SK-N-SH (cell line): Measurements from ENCODE around the gene C4orf50. TPM values are rescaled to one million over a fixed set of nuclear protein-coding genes. Genes with fewer than 3 reads are reported as not detected.

Source experiments
- CTCF ChIA-PET: fragments of 300-600, 350-600 bp; formaldehyde crosslinking; extraction: SDS; loops from one replicate; lab custom pipeline; 2021; lab: Yijun Ruan, JAX
- POLR2A ChIA-PET: fragments of 350-600 bp; sonication (Branson Sonifier 250); formaldehyde crosslinking; extraction: SDS; loops from one replicate; lab custom pipeline; 2020; ENCODE audit warnings: antibody characterized with exemption, inconsistent platforms; lab: Yijun Ruan, JAX
- DNase-seq: peaks from one replicate; pipeline ENCODE4 v3.0.0; 2012
- H2AFZ ChIP-seq: fragments of 200-600 bp; sonication (generic); 2 replicates; pipeline ENCODE4 v1.8.1; 2016; ENCODE audit warnings: antibody characterized with exemption, mild to moderate bottlenecking, low read depth
- H3F3A ChIP-seq: fragments of 200-600 bp; sonication (generic); replicated peaks from 2 replicates; pipeline ENCODE3; 2016; ENCODE audit warnings: antibody characterized with exemption, mild to moderate bottlenecking; ENCODE audit not compliant: insufficient read depth
- H3K27ac ChIP-seq, 2 experiments: fragments of 200-500 bp in 1 of 2; fragments of 200-600 bp in 1 of 2; sonication (Bioruptor generic) in 1 of 2; sonication (generic), shearing (Covaris generic) in 1 of 2; 2 replicates each; pipeline versions ENCODE4 v1.5.1 to v1.6.1; 2014 to 2016; ENCODE audit warnings: low read depth in 2 of 2, inconsistent platforms in 1 of 2, low read length in 1 of 2, mild to moderate bottlenecking in 1 of 2, mixed read lengths in 1 of 2
- H3K27me3 ChIP-seq: fragments of 200-600 bp; sonication (generic), shearing (Covaris generic); 2 replicates; pipeline ENCODE4 v1.6.1; 2016; ENCODE audit warnings: mixed run types; ENCODE audit not compliant: insufficient read depth
- H3K36me3 ChIP-seq, 2 experiments: fragments of 200-500 bp in 1 of 2; fragments of 200-600 bp in 1 of 2; sonication (Bioruptor generic) in 1 of 2; sonication (generic) in 1 of 2; replicated peaks in 1 of 2; 2 replicates each; pipeline versions ENCODE3 to v1.5.1; 2014 to 2016; ENCODE audit warnings: low read length in 1 of 2, mild to moderate bottlenecking in 1 of 2; ENCODE audit not compliant: insufficient read depth in 2 of 2, control insufficient read depth in 1 of 2
- H3K4me1 ChIP-seq, 2 experiments: fragments of 200-500 bp in 1 of 2; fragments of 200-600 bp in 1 of 2; sonication (Bioruptor generic) in 1 of 2; sonication (generic), shearing (Covaris generic) in 1 of 2; 2 replicates each; pipeline versions ENCODE4 v1.5.1 to v1.6.1; 2014 to 2016; ENCODE audit warnings: low read depth in 1 of 2, low read length in 1 of 2, mixed run types in 1 of 2; ENCODE audit not compliant: insufficient read depth in 2 of 2, control insufficient read depth in 1 of 2
- H3K4me2 ChIP-seq: fragments of 200-600 bp; sonication (generic), shearing (Covaris generic); 2 replicates; pipeline ENCODE4 v1.6.1; 2017; ENCODE audit warnings: mixed run types
- H3K4me3 ChIP-seq, 2 experiments: fragments of 200-500 bp in 1 of 2; fragments of 200-600 bp in 1 of 2; sonication (Bioruptor generic) in 1 of 2; sonication (generic), shearing (Covaris generic) in 1 of 2; 2 replicates each; pipeline versions ENCODE4 v1.5.1 to v1.8.1; 2014 to 2016; ENCODE audit warnings: low read depth in 2 of 2, inconsistent platforms in 1 of 2, low read length in 1 of 2, mild to moderate bottlenecking in 1 of 2, mixed read lengths in 1 of 2, moderate library complexity in 1 of 2
- H3K79me2 ChIP-seq: fragments of 200-600 bp; sonication (generic); 2 replicates; pipeline ENCODE4 v1.8.1; 2017; ENCODE audit warnings: mild to moderate bottlenecking; ENCODE audit not compliant: insufficient read depth
- H3K9ac ChIP-seq: fragments of 200-600 bp; sonication (generic); 2 replicates; pipeline ENCODE4 v1.6.1; 2017; ENCODE audit warnings: mixed run types
- H3K9me2 ChIP-seq: fragments of 200-600 bp; sonication (generic); 2 replicates; pipeline ENCODE4 v1.6.1; 2017; ENCODE audit warnings: mixed run types
- H3K9me3 ChIP-seq: fragments of 200-600 bp; sonication (generic); 2 replicates; pipeline ENCODE4 v1.6.1; 2017; ENCODE audit warnings: mixed run types, mild to moderate bottlenecking, moderate library complexity
- H4K20me1 ChIP-seq: fragments of 200-600 bp; sonication (generic); 2 replicates; pipeline ENCODE4 v1.6.1; 2017; ENCODE audit warnings: mild to moderate bottlenecking, mixed run types; ENCODE audit not compliant: insufficient read depth
- CHD2 ChIP-seq: fragments of 150-350 bp; IDR thresholded peaks from 2 replicates; pipeline ENCODE4 v1.6.1; 2018; ENCODE audit warnings: low read length; ENCODE audit not compliant: partially characterized antibody
- EZH2phosphoT487 ChIP-seq: fragments of 200-600 bp; sonication (generic); IDR thresholded peaks from 2 replicates; pipeline ENCODE4 v1.6.1; 2017; ENCODE audit warnings: low read depth, mixed run types, mild to moderate bottlenecking, antibody characterized with exemption, moderate library complexity, borderline replicate concordance
- FOSL2 ChIP-seq: IDR thresholded peaks from 2 replicates; pipeline ENCODE4 v1.4.0; 2012; ENCODE audit warnings: low read depth, mild to moderate bottlenecking, moderate library complexity, borderline replicate concordance
- FOXJ3 ChIP-seq: sonication (generic); formaldehyde crosslinking; IDR thresholded peaks from 2 replicates; pipeline ENCODE4 v1.5.1; 2020; ENCODE audit warnings: mild to moderate bottlenecking, missing genetic modification reagents
- FOXM1 ChIP-seq: IDR thresholded peaks from 2 replicates; pipeline ENCODE4 v1.4.0; 2012; ENCODE audit warnings: low read depth, mild to moderate bottlenecking
- GATA2 ChIP-seq: sonication (generic); formaldehyde crosslinking; IDR thresholded peaks from 2 replicates; pipeline ENCODE4 v1.5.0; 2020; ENCODE audit warnings: mild to moderate bottlenecking, missing genetic modification reagents
- IRF3 ChIP-seq: fragments of 150-350 bp; IDR thresholded peaks from 2 replicates; pipeline ENCODE4 v1.6.1; 2016; ENCODE audit warnings: mild to moderate bottlenecking, low read depth, low read length
- JUND ChIP-seq: IDR thresholded peaks from 2 replicates; pipeline ENCODE4 v1.4.0; 2012
- MXI1 ChIP-seq: IDR thresholded peaks from 2 replicates; pipeline ENCODE4 v1.6.1; 2012; ENCODE audit warnings: mild to moderate bottlenecking, low read depth, low read length, improper control_type of control experiment
- NFIC ChIP-seq: IDR thresholded peaks from 2 replicates; pipeline ENCODE4 v1.4.0; 2012; ENCODE audit warnings: borderline replicate concordance
- NRF1 ChIP-seq: IDR thresholded peaks from 2 replicates; pipeline ENCODE4 v1.6.1; 2012; ENCODE audit warnings: low read depth, mild to moderate bottlenecking, low read length
- POLR2AphosphoS5 ChIP-seq: IDR thresholded peaks from 2 replicates; pipeline ENCODE4 v1.6.1; 2012; ENCODE audit warnings: low read depth, low read length
- RCOR1 ChIP-seq: fragments of 150-350 bp; IDR thresholded peaks from 2 replicates; pipeline ENCODE4 v1.6.1; 2017; ENCODE audit warnings: antibody characterized with exemption, low read length
- SIN3A ChIP-seq: IDR thresholded peaks from 2 replicates; pipeline ENCODE4 v1.6.1; 2012; ENCODE audit warnings: low read depth, mild to moderate bottlenecking, low read length, moderate library complexity, borderline replicate concordance
- SMC3 ChIP-seq: IDR thresholded peaks from 2 replicates; pipeline ENCODE4 v1.6.1; 2012; ENCODE audit warnings: low read depth, low read length, improper control_type of control experiment
- TAF1 ChIP-seq: IDR thresholded peaks from 2 replicates; pipeline ENCODE4 v1.6.1; 2012; ENCODE audit warnings: low read depth, mild to moderate bottlenecking, low read length, moderate library complexity, borderline replicate concordance
- USF1 ChIP-seq: IDR thresholded peaks from 2 replicates; pipeline ENCODE4 v1.4.0; 2012; ENCODE audit warnings: low read depth, borderline replicate concordance
- USF2 ChIP-seq: fragments of 150-350 bp; IDR thresholded peaks from 2 replicates; pipeline ENCODE4 v1.6.1; 2017; ENCODE audit warnings: antibody characterized with exemption, low read length, low read depth, borderline replicate concordance
- YY1 ChIP-seq: IDR thresholded peaks from 2 replicates; pipeline ENCODE4 v1.4.0; 2012; ENCODE audit warnings: low read depth, mild to moderate bottlenecking
- WGBS: methylation state at CpG from one replicate; pipeline ENCODE4 v1.1.6; 2017; ENCODE audit warnings: low lambda C conversion rate; 5-methylcytosine and 5-hydroxymethylcytosine counted together
- polyA plus RNA-seq, 3 experiments: library from polyadenylated mRNA; depleted of rRNA; stranded (reverse); fragments of >200 nt; gene quantifications; 2 replicates each; pipeline ENCODE4 v1.2.3, GENCODE V29; 2012

C4orf50 gene
- polyA plus RNA-seq, 1 of the 3 experiments (the other 2 are of a cell fraction) = under 0.01 TPM

GRCh38 chr4:5955201-5955821 is 62.9 kb downstream of the C4orf50 start:
- Histone ChIP-seq H3K4me3 (no peak overlapping the region), H2AFZ (no peak overlapping the region), H3K9ac (no peak overlapping the region), H3K27me3 (no peaks in the 10 kb centered on the region), H3K79me2 (no peaks in the 10 kb centered on the region), H4K20me1 (no peaks in the 10 kb centered on the region), H3K9me3 (no peaks in the 10 kb centered on the region), H3K9me2 (no peaks in the 10 kb centered on the region), H3K36me3 (no peaks in the 10 kb centered on the region), H3K4me1 (peaks cover 0 to 37% of the 10 kb centered on the region in 2 experiments; a peak in 1 of 4 replicates)
- peak; percentile 57 for DNase-seq
- ChIA-PET POLR2A (interaction anchor here (0.6 to 1.2 kb wide), 2 partner anchors 37 to 1111 kb away, joined by 4 read pairs; no protein-coding TSS in a partner anchor), CTCF (interaction anchor here (0.7 to 1.3 kb wide), 5 partner anchors 11 to 68 kb away, joined by 3 to 4 read pairs (median 3); no protein-coding TSS in a partner anchor)
- 59% methylated on average over 14 of the region's 18 CpGs for WGBS
- TF ChIP-seq GATA2 (CRISPR knock-in tag) (no peak), NFIC (no peak), JUND (no peak), FOXJ3 (CRISPR knock-in tag) (no peak), FOXM1 (no peak), YY1 (no peak), FOSL2 (no peak), TAF1 (no peak), POLR2AphosphoS5 (no peak), CHD2 (no peak), USF1 (no peak)
- TF ChIP-seq, all 33 proteins: peak for 0
- Histone ChIP-seq H3F3A (no peaks in the 10 kb centered on the region), H3K27ac (peak overlapping the region in 1 of 2 experiments; percentile 29; a peak in 2 of 4 replicates), H3K4me2 (no peak overlapping the region)

GRCh38 chr4:5954056-5954760 is 64.0 kb downstream of the C4orf50 start:
- ChIA-PET POLR2A (no interaction called here), CTCF (interaction anchor here (0.7 to 1.0 kb wide), 4 partner anchors 10 to 26 kb away, joined by 3 to 4 read pairs (median 3); no protein-coding TSS in a partner anchor)
- 63% methylated on average over 6 of the region's 11 CpGs for WGBS

More at GRCh38 chr4:5954056-5954760, 64.0 kb downstream of the C4orf50 start:
- no peaks in the 10 kb centered on the region for H3K36me3 ChIP-seq
- no peaks in the 10 kb centered on the region for H4K20me1 ChIP-seq
- no peak overlapping the region for H2AFZ ChIP-seq
- H3K27me3 ChIP-seq = no peaks in the 10 kb centered on the region
- peaks cover 0 to 37% of the 10 kb centered on the region in 2 experiments; a peak in 1 of 4 replicates for H3K4me1 ChIP-seq
- H3K4me3 ChIP-seq = no peak overlapping the region
- peak; percentile 47 for DNase-seq
- no peaks in the 10 kb centered on the region for H3K79me2 ChIP-seq
- H3K9ac ChIP-seq = no peak overlapping the region
- no peaks in the 10 kb centered on the region for H3K9me3 ChIP-seq
- H3F3A ChIP-seq = no peaks in the 10 kb centered on the region
- no peak for TF ChIP-seq SIN3A
- no peak for TF ChIP-seq NRF1
- TF ChIP-seq TAF1 = no peak
- no peak for TF ChIP-seq IRF3
- TF ChIP-seq RCOR1 = no peak
- TF ChIP-seq FOXJ3 (CRISPR knock-in tag) = no peak
- no peak for TF ChIP-seq SMC3
- no peak for TF ChIP-seq USF2
- no peak for TF ChIP-seq EZH2phosphoT487
- TF ChIP-seq USF1 = no peak
- no peak for TF ChIP-seq CHD2
- TF ChIP-seq YY1 = no peak
- TF ChIP-seq MXI1 = no peak
- no peak for TF ChIP-seq FOSL2
- H3K4me2 ChIP-seq = no peak overlapping the region
- H3K27ac ChIP-seq = peak overlapping the region in 1 of 2 experiments; percentile 16; a peak in 2 of 4 replicates
- H3K9me2 ChIP-seq = no peaks in the 10 kb centered on the region
